ENCODE results near the gene EGFL6.

Gene EGFL6

GRCh38 chrX:13587786-13588477 is 18.5 kb downstream of the EGFL6 start:
- no peak for DNase-seq (ENCODE audit: extremely low read depth, low read depth)
- no peak for TF ChIP-seq CTCF (IDR thresholded peaks at IDR 0.05; ENCODE audit: low read depth, low read length, missing control alignments)
- H3K4me3 ChIP-seq (replicated peaks; ENCODE audit: low read depth, low read length), result no peak overlapping the region

DNA sequence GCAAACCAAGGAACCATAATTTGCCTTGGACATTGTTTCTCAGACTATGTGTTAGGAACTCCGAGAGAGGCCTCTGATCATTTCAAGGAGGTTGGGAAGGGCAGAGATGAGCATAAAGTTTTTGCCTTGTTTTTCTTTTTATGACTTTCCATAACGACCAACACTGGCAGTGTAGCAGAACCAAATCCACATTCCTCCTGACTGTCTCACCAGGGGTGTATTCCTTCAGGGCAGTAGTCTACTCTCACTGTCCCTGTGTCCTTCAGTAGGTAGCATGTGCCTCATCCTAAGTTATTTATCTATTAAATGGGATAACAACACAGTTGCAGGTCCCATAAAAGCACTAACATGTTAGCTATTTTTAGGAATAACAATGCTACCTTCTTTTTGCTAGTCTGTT is 20.8 kb downstream of the EGFL6 start:
- no peak for TF ChIP-seq CTCF (IDR thresholded peaks at IDR 0.05; ENCODE audit: low read depth, low read length, missing control alignments)
- H3K4me3 ChIP-seq (replicated peaks; ENCODE audit: low read depth, low read length), result no peak overlapping the region

DNA sequence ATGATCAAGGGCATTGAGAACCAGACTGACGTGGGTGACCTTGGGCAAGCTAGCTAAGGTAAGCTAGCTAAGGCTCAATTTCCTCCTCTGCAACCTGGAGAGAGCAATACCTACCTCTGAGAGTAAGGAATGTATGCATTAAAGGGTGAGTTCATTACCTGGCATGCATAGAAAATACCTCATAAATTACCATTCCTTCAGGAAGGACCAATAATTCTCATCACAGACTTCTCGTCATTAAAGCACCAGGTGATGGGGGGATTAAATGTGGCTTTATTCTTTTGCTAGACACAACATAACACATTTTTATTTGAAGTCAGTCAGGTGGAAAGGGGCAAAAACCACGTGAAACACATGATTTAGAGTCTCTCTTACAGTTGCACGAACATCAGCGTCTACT is 21.5 kb downstream of the EGFL6 start:
- H3K4me3 ChIP-seq (replicated peaks; ENCODE audit: low read depth, low read length), result no peak overlapping the region
- DNase-seq (ENCODE audit: extremely low read depth, low read depth), result no peak
- TF ChIP-seq CTCF (IDR thresholded peaks at IDR 0.05; ENCODE audit: low read depth, low read length, missing control alignments), result no peak

More for the DNA sequence above, 20.8 kb downstream of the EGFL6 start:
- no peak for DNase-seq (ENCODE audit: extremely low read depth, low read depth)

GRCh38 chrX:13597874-13598273 is 28.5 kb downstream of the EGFL6 start:
- no peak for DNase-seq (ENCODE audit: extremely low read depth, low read depth)
- no peak overlapping the region for H3K4me3 ChIP-seq (replicated peaks; ENCODE audit: low read depth, low read length)
- no peak for TF ChIP-seq CTCF (IDR thresholded peaks at IDR 0.05; ENCODE audit: low read depth, low read length, missing control alignments)

GRCh38 chrX:13598877-13599276 is 29.5 kb downstream of the EGFL6 start:
- no peak for DNase-seq (ENCODE audit: extremely low read depth, low read depth)
- no peak overlapping the region for H3K4me3 ChIP-seq (replicated peaks; ENCODE audit: low read depth, low read length)
- peak; percentile 10 for TF ChIP-seq CTCF (IDR thresholded peaks at IDR 0.05; ENCODE audit: low read depth, low read length, missing control alignments)

DNA sequence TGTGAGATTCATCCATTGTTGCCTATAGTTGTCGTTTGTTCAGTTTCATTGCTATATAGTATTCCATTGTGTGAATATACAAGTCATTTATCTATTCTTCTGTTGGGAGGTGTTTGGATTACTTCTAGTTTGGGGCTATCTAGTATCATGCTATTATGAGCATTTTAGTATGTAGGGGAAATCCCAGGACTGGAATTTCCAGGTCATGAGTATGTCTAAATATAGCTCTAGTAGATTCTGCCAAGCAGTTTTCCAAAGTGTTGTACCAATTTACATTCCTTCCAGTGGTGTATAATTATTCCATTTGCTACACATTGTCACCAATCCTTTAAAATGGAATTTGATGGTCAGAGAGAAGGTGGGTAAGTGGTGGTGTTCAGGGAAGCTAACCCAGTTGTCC is 30.1 kb downstream of the EGFL6 start:
- TF ChIP-seq CTCF (IDR thresholded peaks at IDR 0.05; ENCODE audit: low read depth, low read length, missing control alignments), result no peak
- no peak overlapping the region for H3K4me3 ChIP-seq (replicated peaks; ENCODE audit: low read depth, low read length)
- DNase-seq (ENCODE audit: extremely low read depth, low read depth), result no peak

DNA sequence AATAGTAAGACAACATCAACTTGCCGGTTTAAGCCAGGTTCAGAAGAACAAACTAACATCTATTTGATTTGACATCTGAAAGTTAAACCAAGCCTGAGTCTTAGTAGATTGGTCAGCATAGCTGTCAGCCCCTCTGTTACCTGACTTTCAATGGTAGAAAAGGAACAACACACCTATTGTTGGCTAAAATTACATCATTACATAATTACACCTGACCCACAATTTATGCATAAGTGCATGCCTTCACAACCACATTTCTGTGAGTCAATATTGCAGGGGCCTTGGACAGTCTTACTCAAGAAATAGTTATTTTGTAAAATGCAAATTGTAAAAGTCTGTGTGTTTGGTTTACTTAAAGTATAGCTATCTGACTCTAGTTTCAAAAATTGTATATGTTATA is 36.2 kb downstream of the EGFL6 start:
- no peak for TF ChIP-seq CTCF (IDR thresholded peaks at IDR 0.05; ENCODE audit: low read depth, low read length, missing control alignments)
- DNase-seq (ENCODE audit: extremely low read depth, low read depth), result no peak
- H3K4me3 ChIP-seq (replicated peaks; ENCODE audit: low read depth, low read length), result no peak overlapping the region

Measured in HFF-Myc (cell line).